NCI-H510A treated with DMSO at 0.1 percent for 48 hours (cell line): ENCODE measurements around the gene PBX1.

ENCODE experiments used
- DNase-seq: peaks from one replicate; lab custom pipeline; 2025; lab: John Stamatoyannopoulos, UW

PBX1 gene

GRCh38 chr1:164700683-164701082 is 141.7 kb downstream of the PBX1 start:
- DNase-seq = no peak

- DNase-seq = no peak
These were observed 142.3 kb downstream of the PBX1 start for GRCh38 chr1:164701189-164701761.

- no peak for DNase-seq
These were observed 143.2 kb downstream of the PBX1 start for GRCh38 chr1:164702216-164702615.

- no peak for DNase-seq
These were observed 143.7 kb downstream of the PBX1 start for GRCh38 chr1:164702664-164703063.

- no peak for DNase-seq
These were observed 144.5 kb downstream of the PBX1 start for GRCh38 chr1:164703463-164703862.

- no peak for DNase-seq
These were observed 145.0 kb downstream of the PBX1 start for GRCh38 chr1:164703960-164704411.

- DNase-seq = no peak
These were observed 146.0 kb downstream of the PBX1 start for GRCh38 chr1:164704954-164705353.

GRCh38 chr1:164706606-164706987 is 147.6 kb downstream of the PBX1 start:
- DNase-seq = no peak

GRCh38 chr1:164707868-164708331 is 148.9 kb downstream of the PBX1 start:
- DNase-seq = no peak

- no peak for DNase-seq
These were observed 149.6 kb downstream of the PBX1 start for GRCh38 chr1:164708596-164708995.

GRCh38 chr1:164709126-164709525 is 150.1 kb downstream of the PBX1 start:
- DNase-seq = no peak

- DNase-seq = no peak
These were observed 150.7 kb downstream of the PBX1 start for GRCh38 chr1:164709541-164710278.

GRCh38 chr1:164712131-164713036 is 153.4 kb downstream of the PBX1 start:
- no peak for DNase-seq

- no peak for DNase-seq
These were observed 154.6 kb downstream of the PBX1 start for GRCh38 chr1:164713456-164714207.

- DNase-seq = peak; percentile 62
These were observed 158.2 kb downstream of the PBX1 start for GRCh38 chr1:164716992-164717703.

GRCh38 chr1:164718821-164719220 is 159.8 kb downstream of the PBX1 start:
- no peak for DNase-seq

GRCh38 chr1:164719676-164720439 is 160.9 kb downstream of the PBX1 start:
- DNase-seq = peak; percentile 24

GRCh38 chr1:164720440-164721227 is 161.7 kb downstream of the PBX1 start:
- no peak for DNase-seq

- no peak for DNase-seq
These were observed 162.2 kb downstream of the PBX1 start for GRCh38 chr1:164721228-164721496.

GRCh38 chr1:164723296-164723798 is 164.4 kb downstream of the PBX1 start:
- no peak for DNase-seq
